ENCODE data around the gene MAF.

The MAF gene

DNA sequence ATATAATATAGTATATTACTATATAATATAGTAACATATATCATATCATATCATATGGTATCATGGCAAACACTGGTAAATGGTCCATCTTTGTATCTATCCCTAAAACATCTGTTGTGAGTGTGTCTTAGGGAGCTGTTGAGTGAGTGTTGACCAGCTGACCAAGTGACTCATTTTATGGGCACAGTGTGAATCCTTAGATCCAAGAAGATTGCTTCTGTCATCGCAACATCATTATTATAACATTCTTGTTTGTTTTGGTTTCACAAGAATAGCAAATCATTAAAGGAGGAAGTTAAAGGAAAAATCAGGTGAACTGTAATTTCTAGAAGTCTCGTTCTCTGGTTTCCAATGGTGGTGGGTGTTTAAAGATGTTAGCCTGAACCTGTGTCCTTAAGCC lies 11.7 kb upstream of the MAF start:
- no peak overlapping the region for H3K9ac ChIP-seq (ENCODE audit: low read depth, low read length, poor library complexity, severe bottlenecking)
- no peaks in the 10 kb centered on the region for H3K9me3 ChIP-seq (ENCODE audit: insufficient read depth, low read depth, low read length)
- TF ChIP-seq, protein P1, sequence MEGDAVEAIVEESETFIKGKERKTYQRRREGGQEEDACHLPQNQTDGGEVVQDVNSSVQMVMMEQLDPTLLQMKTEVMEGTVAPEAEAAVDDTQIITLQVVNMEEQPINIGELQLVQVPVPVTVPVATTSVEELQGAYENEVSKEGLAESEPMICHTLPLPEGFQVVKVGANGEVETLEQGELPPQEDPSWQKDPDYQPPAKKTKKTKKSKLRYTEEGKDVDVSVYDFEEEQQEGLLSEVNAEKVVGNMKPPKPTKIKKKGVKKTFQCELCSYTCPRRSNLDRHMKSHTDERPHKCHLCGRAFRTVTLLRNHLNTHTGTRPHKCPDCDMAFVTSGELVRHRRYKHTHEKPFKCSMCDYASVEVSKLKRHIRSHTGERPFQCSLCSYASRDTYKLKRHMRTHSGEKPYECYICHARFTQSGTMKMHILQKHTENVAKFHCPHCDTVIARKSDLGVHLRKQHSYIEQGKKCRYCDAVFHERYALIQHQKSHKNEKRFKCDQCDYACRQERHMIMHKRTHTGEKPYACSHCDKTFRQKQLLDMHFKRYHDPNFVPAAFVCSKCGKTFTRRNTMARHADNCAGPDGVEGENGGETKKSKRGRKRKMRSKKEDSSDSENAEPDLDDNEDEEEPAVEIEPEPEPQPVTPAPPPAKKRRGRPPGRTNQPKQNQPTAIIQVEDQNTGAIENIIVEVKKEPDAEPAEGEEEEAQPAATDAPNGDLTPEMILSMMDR (conservative IDR thresholded peaks at IDR 0.05; ENCODE audit: low read length): no peak
- no peak for TF ChIP-seq EZH2phosphoT487 (IDR thresholded peaks at IDR 0.05; ENCODE audit: borderline replicate concordance)

DNA sequence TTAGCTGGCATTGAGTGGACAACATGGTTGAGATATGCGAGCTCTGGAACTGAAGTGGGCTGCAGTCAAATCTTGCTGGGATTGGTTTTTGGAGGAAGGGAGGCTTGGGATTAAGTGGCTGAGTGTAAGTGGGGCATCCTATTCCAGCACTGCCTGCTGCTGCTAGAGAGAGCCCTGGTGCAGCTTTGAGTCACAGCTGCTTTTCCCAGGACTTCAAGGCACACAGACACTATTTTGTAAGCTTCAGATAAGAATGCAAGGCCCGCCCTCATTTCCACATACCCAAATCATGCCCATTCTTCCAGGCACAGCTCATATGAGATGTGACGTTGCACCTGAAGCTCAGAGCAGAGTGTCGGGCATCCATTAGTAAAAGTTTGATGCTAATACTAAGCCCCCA lies 10.2 kb upstream of the MAF start:
- no peaks in the 10 kb centered on the region for H3K27me3 ChIP-seq (ENCODE audit: insufficient read depth, low read length, poor library complexity, severe bottlenecking)
- H2AFZ ChIP-seq (ENCODE audit: low read length): no peak overlapping the region
- no peaks in the 10 kb centered on the region for H3K36me3 ChIP-seq (ENCODE audit: insufficient read depth, low read length)
- H3K4me2 ChIP-seq (ENCODE audit: low read depth, low read length, poor library complexity, severe bottlenecking): no peak overlapping the region
- peaks cover 4% of the 10 kb centered on the region for H3K4me1 ChIP-seq (ENCODE audit: insufficient read depth, low read length, poor library complexity, severe bottlenecking)
- H3F3A ChIP-seq (ENCODE audit: low read depth): no peaks in the 10 kb centered on the region
- no peaks in the 10 kb centered on the region for H3K79me2 ChIP-seq (ENCODE audit: insufficient read depth, low read length)
- no peak overlapping the region for H3K4me3 ChIP-seq (ENCODE audit: low read length, poor library complexity, severe bottlenecking)
- no peaks in the 10 kb centered on the region for H4K20me1 ChIP-seq (ENCODE audit: insufficient read depth, low read length, poor library complexity, severe bottlenecking)
- no peaks in the 10 kb centered on the region for H3K9me2 ChIP-seq (replicated peaks; ENCODE audit: low read depth, low read length)
- TF ChIP-seq EZH2phosphoT487 (IDR thresholded peaks at IDR 0.05; ENCODE audit: borderline replicate concordance): no peak
- H3K9me3 ChIP-seq (ENCODE audit: insufficient read depth, low read depth, low read length): no peaks in the 10 kb centered on the region
- no peak overlapping the region for H3K9ac ChIP-seq (ENCODE audit: low read depth, low read length, poor library complexity, severe bottlenecking)

More for the DNA sequence above, 11.7 kb upstream of the MAF start:
- Histone ChIP-seq H3K27me3 (ENCODE audit: insufficient read depth, low read length, poor library complexity, severe bottlenecking) (no peaks in the 10 kb centered on the region), H3F3A (ENCODE audit: low read depth) (no peaks in the 10 kb centered on the region), H3K4me3 (ENCODE audit: low read length, poor library complexity, severe bottlenecking) (no peak overlapping the region), H3K36me3 (ENCODE audit: insufficient read depth, low read length) (no peaks in the 10 kb centered on the region), H3K4me1 (ENCODE audit: insufficient read depth, low read length, poor library complexity, severe bottlenecking) (peaks cover 4% of the 10 kb centered on the region), H4K20me1 (ENCODE audit: insufficient read depth, low read length, poor library complexity, severe bottlenecking) (no peaks in the 10 kb centered on the region), H3K79me2 (ENCODE audit: insufficient read depth, low read length) (no peaks in the 10 kb centered on the region), H3K9me2 (replicated peaks; ENCODE audit: low read depth, low read length) (no peaks in the 10 kb centered on the region), H3K4me2 (ENCODE audit: low read depth, low read length, poor library complexity, severe bottlenecking) (no peak overlapping the region), H2AFZ (ENCODE audit: low read length) (no peak overlapping the region)

DNA sequence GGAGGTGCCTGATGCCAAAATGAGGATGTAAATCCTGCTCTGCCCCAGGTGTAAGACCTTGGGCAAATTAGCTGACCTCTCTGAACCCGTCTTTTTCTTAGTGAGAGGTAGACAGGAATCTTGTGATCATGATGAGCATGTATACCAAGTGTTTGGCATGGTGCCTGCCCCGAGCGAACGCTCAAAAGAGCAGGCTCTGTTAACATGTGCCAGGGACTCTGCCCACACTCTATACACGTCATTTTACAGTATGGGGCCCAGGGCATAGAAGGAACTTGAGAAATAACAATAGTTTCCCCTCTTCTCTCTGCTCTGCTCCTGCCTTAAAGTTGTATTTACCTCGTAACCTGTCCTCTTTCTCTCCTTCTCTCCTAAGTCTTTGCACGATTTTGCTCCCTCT lies 9.3 kb upstream of the MAF start:
- H3K4me1 ChIP-seq (ENCODE audit: insufficient read depth, low read length, poor library complexity, severe bottlenecking): peaks cover 4% of the 10 kb centered on the region
- H3K36me3 ChIP-seq (ENCODE audit: insufficient read depth, low read length): no peaks in the 10 kb centered on the region
- no peaks in the 10 kb centered on the region for H3K9me3 ChIP-seq (ENCODE audit: insufficient read depth, low read depth, low read length)
- H3K9me2 ChIP-seq (replicated peaks; ENCODE audit: low read depth, low read length): no peaks in the 10 kb centered on the region
- no peaks in the 10 kb centered on the region for H3F3A ChIP-seq (ENCODE audit: low read depth)
- H3K4me2 ChIP-seq (ENCODE audit: low read depth, low read length, poor library complexity, severe bottlenecking): no peak overlapping the region
- no peak overlapping the region for H3K4me3 ChIP-seq (ENCODE audit: low read length, poor library complexity, severe bottlenecking)
- no peak overlapping the region for H3K9ac ChIP-seq (ENCODE audit: low read depth, low read length, poor library complexity, severe bottlenecking)
- H4K20me1 ChIP-seq (ENCODE audit: insufficient read depth, low read length, poor library complexity, severe bottlenecking): no peaks in the 10 kb centered on the region
- no peak overlapping the region for H2AFZ ChIP-seq (ENCODE audit: low read length)
- H3K79me2 ChIP-seq (ENCODE audit: insufficient read depth, low read length): no peaks in the 10 kb centered on the region
- no peaks in the 10 kb centered on the region for H3K27me3 ChIP-seq (ENCODE audit: insufficient read depth, low read length, poor library complexity, severe bottlenecking)
- TF ChIP-seq, protein P1 (conservative IDR thresholded peaks at IDR 0.05; ENCODE audit: low read length): no peak
- no peak for TF ChIP-seq EZH2phosphoT487 (IDR thresholded peaks at IDR 0.05; ENCODE audit: borderline replicate concordance)

DNA sequence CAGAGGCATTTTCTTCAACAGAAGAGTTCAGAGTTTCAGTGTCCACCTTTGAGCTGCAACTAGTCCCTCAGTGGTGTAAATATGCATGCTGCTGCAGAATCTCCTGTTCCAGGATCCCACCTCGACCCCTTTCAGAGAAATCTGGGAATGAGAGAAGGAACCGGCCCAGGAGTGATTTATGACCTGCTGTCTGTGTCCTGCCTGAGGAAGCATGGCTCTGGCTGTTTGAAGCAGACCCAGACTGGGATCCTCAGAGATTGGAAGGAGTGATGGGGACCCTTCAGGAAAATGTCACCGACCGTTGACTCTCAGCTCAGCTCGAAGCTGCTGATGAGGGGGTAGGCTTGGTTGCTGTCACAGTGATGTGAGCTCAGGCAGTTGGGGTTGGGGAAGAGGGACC lies 8.4 kb upstream of the MAF start:
- no peak overlapping the region for H3K9ac ChIP-seq (ENCODE audit: low read depth, low read length, poor library complexity, severe bottlenecking)

More for the DNA sequence above, 8.4 kb upstream of the MAF start:
- no peaks in the 10 kb centered on the region for H4K20me1 ChIP-seq (ENCODE audit: insufficient read depth, low read length, poor library complexity, severe bottlenecking)
- no peak overlapping the region for H3K4me2 ChIP-seq (ENCODE audit: low read depth, low read length, poor library complexity, severe bottlenecking)
- no peaks in the 10 kb centered on the region for H3K36me3 ChIP-seq (ENCODE audit: insufficient read depth, low read length)
- no peak overlapping the region for H3K4me3 ChIP-seq (ENCODE audit: low read length, poor library complexity, severe bottlenecking)
- no peaks in the 10 kb centered on the region for H3K27me3 ChIP-seq (ENCODE audit: insufficient read depth, low read length, poor library complexity, severe bottlenecking)
- H3K79me2 ChIP-seq (ENCODE audit: insufficient read depth, low read length): no peaks in the 10 kb centered on the region
- H3K9me2 ChIP-seq (replicated peaks; ENCODE audit: low read depth, low read length): no peaks in the 10 kb centered on the region
- H3K4me1 ChIP-seq (ENCODE audit: insufficient read depth, low read length, poor library complexity, severe bottlenecking): peaks cover 4% of the 10 kb centered on the region
- TF ChIP-seq, protein P1 (conservative IDR thresholded peaks at IDR 0.05; ENCODE audit: low read length): no peak
- no peak for TF ChIP-seq EZH2phosphoT487 (IDR thresholded peaks at IDR 0.05; ENCODE audit: borderline replicate concordance)
- H2AFZ ChIP-seq (ENCODE audit: low read length): no peak overlapping the region
- no peaks in the 10 kb centered on the region for H3K9me3 ChIP-seq (ENCODE audit: insufficient read depth, low read depth, low read length)
- H3F3A ChIP-seq (ENCODE audit: low read depth): no peaks in the 10 kb centered on the region
